Measurements from ENCODE around the gene MSH5. TPM values are rescaled to one million over a fixed set of nuclear protein-coding genes. Genes with fewer than 3 reads are reported as not detected.

MSH5 gene
- total and polyA plus RNA-seq, 9 of the 15 experiments (the other 6 are each of a cell fraction or from before 2014, with no cell fraction given) = 12.5 to 104 (median 46.6) TPM

DNA sequence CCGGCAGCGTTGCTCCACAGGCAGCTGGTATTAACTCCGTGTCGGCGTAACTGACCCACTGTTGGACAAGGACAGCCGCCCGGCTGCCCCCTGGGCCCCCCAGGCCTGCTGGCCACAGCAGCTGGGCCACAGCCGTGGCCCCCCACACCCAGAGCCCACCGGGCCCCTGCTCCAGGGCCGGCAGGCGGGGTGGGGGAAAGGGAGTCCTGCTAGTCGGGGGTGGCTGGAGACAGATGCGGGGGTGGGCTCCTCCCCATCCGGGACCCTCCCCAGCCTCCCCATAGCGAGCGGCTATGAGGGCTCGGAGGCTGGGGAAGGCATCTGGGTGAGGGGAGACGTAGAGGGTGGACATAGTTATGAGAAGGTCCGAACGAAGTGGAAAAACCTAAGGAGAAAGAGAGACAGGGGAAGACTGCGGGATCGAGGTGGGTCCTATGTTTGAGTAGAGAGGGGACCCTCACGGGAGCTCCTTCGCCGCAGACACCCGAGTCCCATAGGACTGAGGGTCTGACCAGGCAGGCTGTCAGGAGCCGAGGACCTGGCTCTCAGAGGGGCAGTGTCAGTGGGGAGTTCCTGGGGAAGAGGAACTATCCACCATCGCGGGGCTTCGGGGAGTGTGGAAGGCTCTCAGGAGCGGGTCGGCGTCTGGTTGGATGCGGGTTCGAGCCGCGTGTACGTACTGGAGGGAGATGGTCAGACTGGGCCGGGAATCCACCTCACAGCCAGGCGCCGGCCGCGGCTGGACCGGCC, 55.2 kb downstream of the MSH5 start (continued):
- no peak for TF ChIP-seq ZNF764 (CRISPR knock-in tag; IDR thresholded peaks at IDR 0.05; ENCODE audit: low read depth)
- TF ChIP-seq, protein P1, sequence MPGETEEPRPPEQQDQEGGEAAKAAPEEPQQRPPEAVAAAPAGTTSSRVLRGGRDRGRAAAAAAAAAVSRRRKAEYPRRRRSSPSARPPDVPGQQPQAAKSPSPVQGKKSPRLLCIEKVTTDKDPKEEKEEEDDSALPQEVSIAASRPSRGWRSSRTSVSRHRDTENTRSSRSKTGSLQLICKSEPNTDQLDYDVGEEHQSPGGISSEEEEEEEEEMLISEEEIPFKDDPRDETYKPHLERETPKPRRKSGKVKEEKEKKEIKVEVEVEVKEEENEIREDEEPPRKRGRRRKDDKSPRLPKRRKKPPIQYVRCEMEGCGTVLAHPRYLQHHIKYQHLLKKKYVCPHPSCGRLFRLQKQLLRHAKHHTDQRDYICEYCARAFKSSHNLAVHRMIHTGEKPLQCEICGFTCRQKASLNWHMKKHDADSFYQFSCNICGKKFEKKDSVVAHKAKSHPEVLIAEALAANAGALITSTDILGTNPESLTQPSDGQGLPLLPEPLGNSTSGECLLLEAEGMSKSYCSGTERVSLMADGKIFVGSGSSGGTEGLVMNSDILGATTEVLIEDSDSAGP (CRISPR knock-in tag; IDR thresholded peaks at IDR 0.05) = no peak
- no peak for TF ChIP-seq XRCC4 (IDR thresholded peaks at IDR 0.05; ENCODE audit: extremely low read depth, insufficient read depth, insufficient read length)
- no peak for TF ChIP-seq JUNB (CRISPR knock-in tag; conservative IDR thresholded peaks at IDR 0.05)
- TF ChIP-seq, protein P2, sequence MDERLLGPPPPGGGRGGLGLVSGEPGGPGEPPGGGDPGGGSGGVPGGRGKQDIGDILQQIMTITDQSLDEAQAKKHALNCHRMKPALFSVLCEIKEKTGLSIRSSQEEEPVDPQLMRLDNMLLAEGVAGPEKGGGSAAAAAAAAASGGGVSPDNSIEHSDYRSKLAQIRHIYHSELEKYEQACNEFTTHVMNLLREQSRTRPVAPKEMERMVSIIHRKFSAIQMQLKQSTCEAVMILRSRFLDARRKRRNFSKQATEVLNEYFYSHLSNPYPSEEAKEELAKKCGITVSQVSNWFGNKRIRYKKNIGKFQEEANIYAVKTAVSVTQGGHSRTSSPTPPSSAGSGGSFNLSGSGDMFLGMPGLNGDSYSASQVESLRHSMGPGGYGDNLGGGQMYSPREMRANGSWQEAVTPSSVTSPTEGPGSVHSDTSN (CRISPR knock-in tag; IDR thresholded peaks at IDR 0.05; ENCODE audit: low read depth) = no peak
- TF ChIP-seq, protein P2 (tag; conservative IDR thresholded peaks at IDR 0.05; ENCODE audit: low read depth) = no peak
- TF ChIP-seq, protein P3, sequence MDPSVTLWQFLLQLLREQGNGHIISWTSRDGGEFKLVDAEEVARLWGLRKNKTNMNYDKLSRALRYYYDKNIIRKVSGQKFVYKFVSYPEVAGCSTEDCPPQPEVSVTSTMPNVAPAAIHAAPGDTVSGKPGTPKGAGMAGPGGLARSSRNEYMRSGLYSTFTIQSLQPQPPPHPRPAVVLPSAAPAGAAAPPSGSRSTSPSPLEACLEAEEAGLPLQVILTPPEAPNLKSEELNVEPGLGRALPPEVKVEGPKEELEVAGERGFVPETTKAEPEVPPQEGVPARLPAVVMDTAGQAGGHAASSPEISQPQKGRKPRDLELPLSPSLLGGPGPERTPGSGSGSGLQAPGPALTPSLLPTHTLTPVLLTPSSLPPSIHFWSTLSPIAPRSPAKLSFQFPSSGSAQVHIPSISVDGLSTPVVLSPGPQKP (CRISPR knock-in tag; IDR thresholded peaks at IDR 0.05) = no peak
- TF ChIP-seq ARID2 (IDR thresholded peaks at IDR 0.05) = 0 out of 2 replicates have a peak, but pooled peaks have one; percentile 6
- TF ChIP-seq, protein P4, sequence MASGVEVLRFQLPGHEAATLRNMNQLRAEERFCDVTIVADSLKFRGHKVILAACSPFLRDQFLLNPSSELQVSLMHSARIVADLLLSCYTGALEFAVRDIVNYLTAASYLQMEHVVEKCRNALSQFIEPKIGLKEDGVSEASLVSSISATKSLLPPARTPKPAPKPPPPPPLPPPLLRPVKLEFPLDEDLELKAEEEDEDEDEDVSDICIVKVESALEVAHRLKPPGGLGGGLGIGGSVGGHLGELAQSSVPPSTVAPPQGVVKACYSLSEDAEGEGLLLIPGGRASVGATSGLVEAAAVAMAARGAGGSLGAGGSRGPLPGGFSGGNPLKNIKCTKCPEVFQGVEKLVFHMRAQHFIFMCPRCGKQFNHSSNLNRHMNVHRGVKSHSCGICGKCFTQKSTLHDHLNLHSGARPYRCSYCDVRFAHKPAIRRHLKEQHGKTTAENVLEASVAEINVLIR (CRISPR knock-in tag; IDR thresholded peaks at IDR 0.05) = no peak
- no peak for TF ChIP-seq CCAR2 (IDR thresholded peaks at IDR 0.05; ENCODE audit: low read depth, low read length)
- no peak for TF ChIP-seq HNRNPLL (IDR thresholded peaks at IDR 0.05; ENCODE audit: low read depth, low read length, poor library complexity, severe bottlenecking)
- no peak for TF ChIP-seq HCFC1 (IDR thresholded peaks at IDR 0.05; ENCODE audit: low read depth, low read length)
- 0 out of 2 replicates have a peak, but pooled peaks have one; percentile 42 for TF ChIP-seq NR1H2 (CRISPR knock-in tag; IDR thresholded peaks at IDR 0.05)
- no peak for TF ChIP-seq RCOR1 (IDR thresholded peaks at IDR 0.05; ENCODE audit: borderline replicate concordance in 1 of 2, low read depth in 2 of 2, low read length in 2 of 2)
- peak; percentile 99 for TF ChIP-seq HDAC2 (IDR thresholded peaks at IDR 0.05)
- no peak; the same call in 1 of the 2 replicates for TF ChIP-seq TEAD4 (IDR thresholded peaks at IDR 0.05; ENCODE audit: low read length)
- no peak for TF ChIP-seq TEAD4 (CRISPR knock-in tag; IDR thresholded peaks at IDR 0.05; ENCODE audit: borderline replicate concordance)
- no peak for TF ChIP-seq ZNF644 (tag; IDR thresholded peaks at IDR 0.05; ENCODE audit: low read depth)
- no peak for TF ChIP-seq HNRNPL (IDR thresholded peaks at IDR 0.05; ENCODE audit: low read depth, low read length)
- TF ChIP-seq PTBP1 (IDR thresholded peaks at IDR 0.05; ENCODE audit: low read depth, low read length) = 0 out of 2 replicates have a peak, but pooled peaks have one; percentile 8
